K562 (cell line): ENCODE results near the gene TFF2. TPM values are rescaled to one million over a fixed set of nuclear protein-coding genes. Genes with fewer than 3 reads are reported as not detected.

Experiments used
- ATAC-seq: fragments of 200-7000 bp; cut with Tn5 transposase; 3 replicates; pipeline ENCODE4 v1.9.1; 2020; ENCODE audit warnings: moderate library complexity
- BruUV-seq: library from RNA; stranded (reverse); fragments of 400-500 nt; replicated peaks from 2 replicates; lab custom pipeline; 2021; lab: Mats Ljungman, UMichigan
- CTCF ChIA-PET: fragments of 300-600 bp; formaldehyde crosslinking; extraction: SDS; loops from one replicate; lab custom pipeline; 2021; ENCODE audit warnings: low intra/inter-chr PET ratio; lab: Yijun Ruan, JAX
- POLR2A ChIA-PET: fragments of 300-600, 350-650 bp; sonication (Branson Sonifier 250); formaldehyde crosslinking; extraction: SDS; loops from one replicate; lab custom pipeline; 2021; ENCODE audit warnings: antibody characterized with exemption, inconsistent platforms; lab: Yijun Ruan, JAX
- DNase-seq, 4 experiments: peaks; one replicate each; pipeline versions ENCODE4 v3.0.0 to v3.0.0-alpha.2; 2011 to 2018; ENCODE audit warnings: low spot score in 3 of 4, mixed read lengths in 3 of 4; ENCODE audit errors: extremely low read depth in 1 of 4
- FAIRE-seq: peaks from 2 replicates; lab custom pipeline; 2011; peaks lifted over from hg19 to GRCh38; lab: Jason Lieb, UNC
- H2AFZ ChIP-seq: 2 replicates; pipeline ENCODE4 v1.6.0; 2011; ENCODE audit warnings: low read depth, low read length, control low read depth, inconsistent platforms
- H3K27ac ChIP-seq: fragments of 200-600 bp; 3 replicates; pipeline ENCODE4 v1.8.0; 2011; ENCODE audit warnings: low read depth, mild to moderate bottlenecking, control low read depth, inconsistent platforms, low read length, moderate library complexity, mixed read lengths; ENCODE audit errors: extremely low read depth
- H3K27me3 ChIP-seq, 2 experiments: fragments of 300-600 bp in 1 of 2; 2 replicates in 1 of 2; 3 replicates in 1 of 2; pipeline versions ENCODE4 v1.6.0 to v1.8.0; 2011; ENCODE audit warnings: inconsistent platforms in 2 of 2, low read length in 2 of 2, mild to moderate bottlenecking in 1 of 2, mixed read lengths in 1 of 2, moderate library complexity in 1 of 2; ENCODE audit not compliant: control insufficient read depth in 2 of 2, insufficient read depth in 2 of 2
- H3K36me3 ChIP-seq: fragments of 300-600 bp; 3 replicates; pipeline ENCODE4 v1.8.0; 2011; ENCODE audit warnings: mild to moderate bottlenecking, low read length, inconsistent platforms; ENCODE audit not compliant: control insufficient read depth, insufficient read depth
- H3K4me1 ChIP-seq, 2 experiments: fragments of 200-600 bp in 1 of 2; replicated peaks in 1 of 2; 2 replicates in 1 of 2; 3 replicates in 1 of 2; pipeline versions ENCODE4 v1.5.1 to v1.8.0; 2011; ENCODE audit warnings: inconsistent platforms in 2 of 2, low read length in 2 of 2, mild to moderate bottlenecking in 1 of 2, mixed read lengths in 1 of 2, moderate library complexity in 1 of 2; ENCODE audit not compliant: control insufficient read depth in 2 of 2, insufficient read depth in 2 of 2
- H3K4me2 ChIP-seq: 2 replicates; pipeline ENCODE4 v1.6.1; 2011; ENCODE audit warnings: low read length, control low read depth, inconsistent platforms, mixed read lengths; ENCODE audit not compliant: insufficient read depth
- H3K4me3 ChIP-seq: fragments of 200-600 bp; sonication (generic), shearing (Covaris generic); 2 replicates; pipeline ENCODE4 v1.5.1; 2016; ENCODE audit warnings: control low read depth, inconsistent platforms
- H3K79me2 ChIP-seq: fragments of 200-600 bp; 3 replicates; pipeline ENCODE4 v1.8.0; 2011; ENCODE audit warnings: low read length, inconsistent platforms; ENCODE audit not compliant: control insufficient read depth, insufficient read depth
- H3K9ac ChIP-seq, 2 experiments: 2 replicates each; pipeline versions ENCODE4 v1.6.0 to v1.6.1; 2011; ENCODE audit warnings: low read depth in 2 of 2, low read length in 2 of 2, control low read depth in 1 of 2, inconsistent platforms in 1 of 2, mild to moderate bottlenecking in 1 of 2, mixed read lengths in 1 of 2; ENCODE audit not compliant: insufficient read depth in 1 of 2
- H3K9me1 ChIP-seq: one replicate; pipeline ENCODE4 v1.6.0; 2011; ENCODE audit warnings: inconsistent platforms, mild to moderate bottlenecking, low read length, moderate library complexity; ENCODE audit not compliant: control insufficient read depth, insufficient read depth
- H3K9me3 ChIP-seq: replicated peaks from 2 replicates; pipeline ENCODE4 v1.5.1; 2011; ENCODE audit warnings: low read depth, low read length, inconsistent platforms; ENCODE audit not compliant: control insufficient read depth, insufficient read depth
- H4K20me1 ChIP-seq: replicated peaks from 2 replicates; pipeline ENCODE4 v1.6.1; 2011; ENCODE audit warnings: low read length, inconsistent platforms, mixed read lengths; ENCODE audit not compliant: control insufficient read depth, insufficient read depth
- BMI1 ChIP-seq: fragments of 150-350 bp; IDR thresholded peaks from 2 replicates; pipeline ENCODE4 v1.6.1; 2014; ENCODE audit warnings: low read length
- NCOA1 ChIP-seq: fragments of 450-650 bp; IDR thresholded peaks from 2 replicates; pipeline ENCODE4 v1.6.1; 2016; ENCODE audit warnings: low read depth
- RCOR1 ChIP-seq, 2 experiments: IDR thresholded peaks; 2 replicates each; pipeline ENCODE4 v1.6.1; 2012; ENCODE audit warnings: low read depth in 2 of 2, low read length in 2 of 2, borderline replicate concordance in 1 of 2, improper control_type of control experiment in 1 of 2
- SIX5 ChIP-seq, 2 experiments: IDR thresholded peaks; 2 replicates each; pipeline ENCODE4 v1.6.1; 2011; ENCODE audit warnings: low read length in 2 of 2, borderline replicate concordance in 1 of 2, low read depth in 1 of 2, mild to moderate bottlenecking in 1 of 2, moderate library complexity in 1 of 2; ENCODE audit not compliant: insufficient read depth in 1 of 2
- WGBS: fragments of 100-300 bp; shearing (Covaris generic); methylation state at CpG from one replicate; pipeline ENCODE4 v1.1.6; 2016; ENCODE audit warnings: low coverage, mixed read lengths; ENCODE audit not compliant: insufficient coverage; ENCODE audit errors: missing lambda C conversion rate; 5-methylcytosine and 5-hydroxymethylcytosine counted together
- in situ Hi-C: fragments of 300-500 bp; cut with MboI; formaldehyde crosslinking; loops from 4 replicates; pipeline ENCODE4 v1.15.0; 2018; ENCODE audit warnings: inconsistent platforms, mixed read lengths
- intact Hi-C: fragments of 100-400 bp; cut with micrococcal nuclease; formaldehyde crosslinking; loops from 2 replicates; pipeline ENCODE4 v1.14.2; 2022
- polyA plus RNA-seq, 8 experiments: library from polyadenylated mRNA; depleted of rRNA in 4 of 8; stranded (reverse) in 5 of 8; unstranded in 3 of 8; fragments of >200 nt; fragmentation: Nextera tagmentation in 2 of 8; fragmentation: Illumina TruSeq in 1 of 8; extraction: Ambion mirVana in 2 of 8; extraction: Trizol in 1 of 8; gene quantifications; 2 replicates each; pipeline versions ENCODE4 v1.2.1 to v1.2.3, GENCODE V29; 2011 to 2014; ENCODE audit warnings: inconsistent platforms in 1 of 8, missing spikeins in 1 of 8
- total RNA-seq, 7 experiments: library from RNA; depleted of rRNA in 6 of 7; stranded (reverse); fragments of >200 nt in 6 of 7; fragmentation: Illumina TruSeq in 2 of 7; extraction: Trizol in 2 of 7; gene quantifications; 2 replicates each; pipeline versions ENCODE4 v1.2.1 to v1.2.3, GENCODE V29; 2011 to 2021; ENCODE audit warnings: low replicate concordance in 1 of 7

TFF2 gene
- total and polyA plus RNA-seq, 9 of the 15 experiments (the other 6 are each of a cell fraction or from before 2014, with no cell fraction given) = not detected

DNA sequence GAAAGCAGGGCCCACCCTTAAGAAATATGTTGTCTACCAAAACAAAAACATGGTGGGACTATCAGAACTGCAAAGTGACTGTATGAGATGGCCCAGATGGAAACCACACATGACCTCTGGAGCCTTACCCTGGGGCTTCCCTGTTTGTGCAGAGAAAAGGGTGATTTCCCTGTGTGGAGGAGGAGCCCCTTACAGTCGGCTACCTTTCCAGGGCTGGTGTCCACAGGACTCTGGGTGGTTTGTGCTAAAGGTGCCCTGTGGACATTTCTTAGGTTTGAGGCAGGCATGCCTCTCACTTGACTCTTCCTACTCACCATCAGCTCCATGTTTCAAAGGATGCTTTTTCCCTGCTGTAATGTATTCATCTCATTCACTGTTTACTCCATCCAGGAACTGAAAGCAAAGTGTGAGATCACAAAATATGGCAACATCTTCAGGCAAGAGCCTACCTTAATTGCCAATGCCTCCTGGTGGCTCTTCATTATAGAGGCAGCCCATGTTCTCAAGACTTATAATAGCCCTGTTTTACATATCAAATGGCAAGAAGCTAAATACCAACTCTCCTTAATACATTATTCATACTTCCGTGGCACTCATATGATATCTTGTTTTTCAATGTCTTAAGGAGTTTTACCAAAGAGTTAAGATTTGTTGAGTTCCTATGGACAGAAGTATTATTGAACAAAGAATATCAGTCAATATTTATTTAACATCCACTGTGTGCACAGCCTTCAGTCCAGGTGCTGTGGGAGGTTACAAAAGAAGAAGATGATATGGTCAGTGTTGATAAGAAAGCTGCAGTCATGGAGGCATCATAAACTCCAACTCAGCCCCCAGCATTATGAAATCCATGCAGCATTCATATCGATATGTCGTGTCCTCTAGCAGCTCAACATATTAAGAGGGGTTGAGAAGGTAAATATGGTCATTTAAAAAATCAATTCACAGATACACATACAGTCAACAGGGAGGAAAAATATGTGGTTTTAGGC lies 20.1 kb downstream of the TFF2 start:
- no peaks in the 10 kb centered on the region for H4K20me1 ChIP-seq
- H3K27ac ChIP-seq = no peak overlapping the region
- H3K4me2 ChIP-seq = no peak overlapping the region
- WGBS = 0% methylated on average over 4 of the region's 4 CpGs
- no peak for DNase-seq
- in situ Hi-C loops = no loop called here
- H3K36me3 ChIP-seq = no peaks in the 10 kb centered on the region
- H3K9ac ChIP-seq = no peak overlapping the region
- H3K9me3 ChIP-seq = no peaks in the 10 kb centered on the region
- H3K4me3 ChIP-seq = no peak overlapping the region
- no peak for FAIRE-seq
- CTCF ChIA-PET = no interaction called here
- intact Hi-C loops = loop anchor here (10.0 kb wide), 1 partner anchor 124 kb away; no protein-coding TSS in a partner anchor
- BruUV-seq = no TSS peak
- H3K27me3 ChIP-seq = peaks cover 0 to under 1% of the 10 kb centered on the region in 2 experiments; a peak in 2 of 5 replicates
- TF ChIP-seq BMI1 (no peak), NCOA1 (no peak), RCOR1 (IDR thresholded peaks at IDR 0.05; ENCODE audit: borderline replicate concordance in 1 of 2, low read depth in 2 of 2, low read length in 2 of 2) (no peak), SIX5 (IDR thresholded peaks at IDR 0.05; ENCODE audit: borderline replicate concordance in 1 of 2, insufficient read depth in 1 of 2, low read depth in 1 of 2, low read length in 2 of 2) (no peak)
- TF ChIP-seq, all 486 proteins: peak for 0
- no peak for ATAC-seq
- no peak overlapping the region for H2AFZ ChIP-seq
- POLR2A ChIA-PET = no interaction called here
- no peaks in the 10 kb centered on the region for H3K9me1 ChIP-seq
- no peaks in the 10 kb centered on the region for H3K4me1 ChIP-seq
- H3K79me2 ChIP-seq = no peaks in the 10 kb centered on the region
